ENCODE measurements around the gene ATP5F1B.

DNA sequence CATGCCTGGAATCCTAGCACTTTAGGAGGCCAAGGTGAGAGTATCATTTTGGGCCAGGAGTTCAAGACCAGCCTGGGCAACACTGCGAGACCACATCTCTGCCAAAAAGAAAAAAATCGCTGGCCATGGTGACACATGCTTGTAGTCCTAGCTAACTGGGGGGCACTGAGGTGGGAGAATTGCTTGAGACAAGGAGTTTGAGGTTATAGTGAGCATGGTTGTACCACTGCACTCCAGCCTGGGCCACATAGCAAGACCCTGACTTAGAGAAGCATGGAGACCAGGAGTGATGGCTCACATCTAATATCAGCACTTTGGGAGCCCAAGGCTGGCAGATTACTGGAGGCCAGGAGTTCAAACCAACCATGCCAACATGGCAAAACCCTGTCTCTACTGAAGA lies 33.1 kb upstream of the ATP5F1B start:
- TF ChIP-seq, protein P1, sequence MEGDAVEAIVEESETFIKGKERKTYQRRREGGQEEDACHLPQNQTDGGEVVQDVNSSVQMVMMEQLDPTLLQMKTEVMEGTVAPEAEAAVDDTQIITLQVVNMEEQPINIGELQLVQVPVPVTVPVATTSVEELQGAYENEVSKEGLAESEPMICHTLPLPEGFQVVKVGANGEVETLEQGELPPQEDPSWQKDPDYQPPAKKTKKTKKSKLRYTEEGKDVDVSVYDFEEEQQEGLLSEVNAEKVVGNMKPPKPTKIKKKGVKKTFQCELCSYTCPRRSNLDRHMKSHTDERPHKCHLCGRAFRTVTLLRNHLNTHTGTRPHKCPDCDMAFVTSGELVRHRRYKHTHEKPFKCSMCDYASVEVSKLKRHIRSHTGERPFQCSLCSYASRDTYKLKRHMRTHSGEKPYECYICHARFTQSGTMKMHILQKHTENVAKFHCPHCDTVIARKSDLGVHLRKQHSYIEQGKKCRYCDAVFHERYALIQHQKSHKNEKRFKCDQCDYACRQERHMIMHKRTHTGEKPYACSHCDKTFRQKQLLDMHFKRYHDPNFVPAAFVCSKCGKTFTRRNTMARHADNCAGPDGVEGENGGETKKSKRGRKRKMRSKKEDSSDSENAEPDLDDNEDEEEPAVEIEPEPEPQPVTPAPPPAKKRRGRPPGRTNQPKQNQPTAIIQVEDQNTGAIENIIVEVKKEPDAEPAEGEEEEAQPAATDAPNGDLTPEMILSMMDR (IDR thresholded peaks at IDR 0.05) = no peak
- TF ChIP-seq EP300 (IDR thresholded peaks at IDR 0.05; ENCODE audit: low read depth) (no peak), POLR2A (IDR thresholded peaks at IDR 0.05) (no peak)

All from transverse colon (tissue), 3 donors.